ENCODE results near the gene SPOCK1. TPM values are rescaled to one million over a fixed set of nuclear protein-coding genes. Genes with fewer than 3 reads are reported as not detected.

The SPOCK1 gene
- total RNA-seq, 1 experiment from 2014 or later: 0.27 TPM

DNA sequence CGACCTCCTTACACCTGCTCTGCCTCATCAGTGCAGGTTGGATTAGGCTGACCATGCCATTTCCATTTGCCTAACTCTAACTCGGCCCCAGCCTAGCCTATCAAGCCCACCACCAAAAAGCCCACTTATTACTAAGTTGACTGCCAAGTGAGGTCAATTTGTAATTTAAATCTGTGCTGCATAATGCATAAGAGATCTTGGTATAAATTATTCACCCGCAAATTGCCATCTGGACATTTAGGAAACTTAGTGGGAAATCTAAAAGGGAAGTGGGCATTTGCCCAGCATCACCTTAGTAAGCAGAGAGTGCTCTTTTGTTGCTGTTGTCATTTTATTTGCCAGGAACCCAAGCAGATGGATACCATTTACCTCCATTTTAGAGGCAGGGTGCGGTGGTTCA, 143.0 kb downstream of the SPOCK1 start:
- intact Hi-C loops (cut with micrococcal nuclease): no loop called here
- peaks cover 84% of the 10 kb centered on the region for H3K27me3 ChIP-seq (ENCODE audit: insufficient read depth, low read length)
- BruUV-seq (replicated peaks): no TSS peak
- H3K9ac ChIP-seq (ENCODE audit: low read length): no peak overlapping the region
- no peaks in the 10 kb centered on the region for H3K4me1 ChIP-seq (ENCODE audit: control insufficient read depth in 1 of 2, insufficient read depth in 2 of 2, low read length in 2 of 2)
- ATAC-seq (no peak), DNase-seq (ENCODE audit: low read depth, low spot score) (no peak)
- H3K36me3 ChIP-seq (ENCODE audit: control insufficient read depth in 1 of 2, insufficient read depth in 2 of 2, low read length in 2 of 2): no peaks in the 10 kb centered on the region
- no peak overlapping the region for H2AFZ ChIP-seq (ENCODE audit: low read depth, low read length, poor library complexity, severe bottlenecking)
- POLR2A ChIA-PET: no interaction called here
- no peak overlapping the region for H3K4me2 ChIP-seq (ENCODE audit: low read length)
- no peak overlapping the region for H3K4me3 ChIP-seq (replicated peaks in 1 of 2; ENCODE audit: low read depth in 1 of 2, low read length in 2 of 2)
- RAD21 ChIA-PET (ENCODE audit: low non-redundant PET in 1 of 2, low total read pairs in 2 of 2, uncharacterized antibody in 2 of 2, unreplicated experiment in 2 of 2): no interaction called here
- CTCF ChIA-PET: interaction anchor here (0.7 kb wide), 1 partner anchor 11 kb away, joined by 4 read pairs; no protein-coding TSS in a partner anchor
- no peaks in the 10 kb centered on the region for H3K79me2 ChIP-seq (ENCODE audit: insufficient read depth, low read length)
- no peaks in the 10 kb centered on the region for H3K9me3 ChIP-seq (ENCODE audit: control insufficient read depth in 1 of 2, insufficient read depth in 1 of 2, low read depth in 1 of 2, low read length in 2 of 2)
- H4K20me1 ChIP-seq (ENCODE audit: insufficient read depth): no peaks in the 10 kb centered on the region
- H3K9me2 ChIP-seq (ENCODE audit: insufficient read depth): no peaks in the 10 kb centered on the region
- no peak overlapping the region for H3K27ac ChIP-seq (ENCODE audit: low read depth, low read length)
- TF ChIP-seq POLR2AphosphoS5 (IDR thresholded peaks at IDR 0.05; ENCODE audit: low read depth, low read length) (no peak), CEBPB (IDR thresholded peaks at IDR 0.05; ENCODE audit: low read depth) (no peak), EZH2phosphoT487 (IDR thresholded peaks at IDR 0.05; ENCODE audit: borderline replicate concordance) (no peak), SP1 (IDR thresholded peaks at IDR 0.05; ENCODE audit: low read depth) (no peak), EGR1 (IDR thresholded peaks at IDR 0.05; ENCODE audit: low read depth) (no peak)
- TF ChIP-seq, protein P1, sequence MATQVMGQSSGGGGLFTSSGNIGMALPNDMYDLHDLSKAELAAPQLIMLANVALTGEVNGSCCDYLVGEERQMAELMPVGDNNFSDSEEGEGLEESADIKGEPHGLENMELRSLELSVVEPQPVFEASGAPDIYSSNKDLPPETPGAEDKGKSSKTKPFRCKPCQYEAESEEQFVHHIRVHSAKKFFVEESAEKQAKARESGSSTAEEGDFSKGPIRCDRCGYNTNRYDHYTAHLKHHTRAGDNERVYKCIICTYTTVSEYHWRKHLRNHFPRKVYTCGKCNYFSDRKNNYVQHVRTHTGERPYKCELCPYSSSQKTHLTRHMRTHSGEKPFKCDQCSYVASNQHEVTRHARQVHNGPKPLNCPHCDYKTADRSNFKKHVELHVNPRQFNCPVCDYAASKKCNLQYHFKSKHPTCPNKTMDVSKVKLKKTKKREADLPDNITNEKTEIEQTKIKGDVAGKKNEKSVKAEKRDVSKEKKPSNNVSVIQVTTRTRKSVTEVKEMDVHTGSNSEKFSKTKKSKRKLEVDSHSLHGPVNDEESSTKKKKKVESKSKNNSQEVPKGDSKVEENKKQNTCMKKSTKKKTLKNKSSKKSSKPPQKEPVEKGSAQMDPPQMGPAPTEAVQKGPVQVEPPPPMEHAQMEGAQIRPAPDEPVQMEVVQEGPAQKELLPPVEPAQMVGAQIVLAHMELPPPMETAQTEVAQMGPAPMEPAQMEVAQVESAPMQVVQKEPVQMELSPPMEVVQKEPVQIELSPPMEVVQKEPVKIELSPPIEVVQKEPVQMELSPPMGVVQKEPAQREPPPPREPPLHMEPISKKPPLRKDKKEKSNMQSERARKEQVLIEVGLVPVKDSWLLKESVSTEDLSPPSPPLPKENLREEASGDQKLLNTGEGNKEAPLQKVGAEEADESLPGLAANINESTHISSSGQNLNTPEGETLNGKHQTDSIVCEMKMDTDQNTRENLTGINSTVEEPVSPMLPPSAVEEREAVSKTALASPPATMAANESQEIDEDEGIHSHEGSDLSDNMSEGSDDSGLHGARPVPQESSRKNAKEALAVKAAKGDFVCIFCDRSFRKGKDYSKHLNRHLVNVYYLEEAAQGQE (IDR thresholded peaks at IDR 0.05; ENCODE audit: low read depth): no peak
- TF ChIP-seq, protein P2, sequence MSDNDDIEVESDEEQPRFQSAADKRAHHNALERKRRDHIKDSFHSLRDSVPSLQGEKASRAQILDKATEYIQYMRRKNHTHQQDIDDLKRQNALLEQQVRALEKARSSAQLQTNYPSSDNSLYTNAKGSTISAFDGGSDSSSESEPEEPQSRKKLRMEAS (IDR thresholded peaks at IDR 0.05): no peak

Measured in HCT116 (cell line).